DND-41 (cell line): Measurements from ENCODE around the gene AKAP13.
A peak's percentile ranks its signal among the peaks of the same experiment; 100 is the strongest.
"Not testable (repeated sequence)": the region's sequence is repeated elsewhere in the genome, so short reads cannot be mapped to it uniquely, and the experiment has no call there.

Source experiments
- ATAC-seq: fragments of 200-7000 bp; cut with Tn5 transposase; 3 replicates; pipeline ENCODE4 v1.9.1; 2021; ENCODE audit warnings: low read depth; ENCODE audit not compliant: insufficient read depth
- DNase-seq: peaks from one replicate; pipeline ENCODE4 v3.0.0-alpha.2; 2020
- H2AFZ ChIP-seq: 2 replicates; pipeline ENCODE4 v1.6.0; 2012; ENCODE audit warnings: low read depth, low read length
- H3K27ac ChIP-seq: 2 replicates; pipeline ENCODE4 v1.5.1; 2012; ENCODE audit warnings: low read length, inconsistent platforms
- H3K27me3 ChIP-seq: fragments of 200-600 bp; sonication (generic); 2 replicates; pipeline ENCODE4 v1.6.0; 2012; ENCODE audit warnings: low read length, mild to moderate bottlenecking, inconsistent platforms; ENCODE audit not compliant: insufficient read depth, poor library complexity
- H3K36me3 ChIP-seq: 2 replicates; pipeline ENCODE4 v1.5.1; 2012; ENCODE audit warnings: low read length, inconsistent platforms; ENCODE audit not compliant: insufficient read depth
- H3K4me1 ChIP-seq: 2 replicates; pipeline ENCODE4 v1.5.1; 2012; ENCODE audit warnings: mild to moderate bottlenecking, low read length; ENCODE audit not compliant: insufficient read depth
- H3K4me2 ChIP-seq: 2 replicates; pipeline ENCODE4 v1.6.0; 2012; ENCODE audit warnings: mild to moderate bottlenecking, moderate library complexity, low read length, inconsistent platforms; ENCODE audit not compliant: insufficient read depth
- H3K4me3 ChIP-seq, 2 experiments: fragments of 200-600 bp in 1 of 2; shearing (Covaris generic) in 1 of 2; 2 replicates each; pipeline ENCODE4 v1.5.1; 2012 to 2016; ENCODE audit warnings: inconsistent platforms in 2 of 2, low read length in 2 of 2, mild to moderate bottlenecking in 2 of 2, low read depth in 1 of 2, moderate library complexity in 1 of 2
- H3K79me2 ChIP-seq: 2 replicates; pipeline ENCODE4 v1.6.0; 2012; ENCODE audit warnings: low read length, inconsistent platforms; ENCODE audit not compliant: insufficient read depth
- H3K9ac ChIP-seq: 2 replicates; pipeline ENCODE4 v1.6.0; 2012; ENCODE audit warnings: low read depth, mild to moderate bottlenecking, inconsistent platforms, low read length, moderate library complexity
- H3K9me3 ChIP-seq: 2 replicates; pipeline ENCODE4 v1.5.1; 2012; ENCODE audit warnings: low read length, moderate library complexity, mild to moderate bottlenecking, inconsistent platforms; ENCODE audit not compliant: insufficient read depth, severe bottlenecking
- H4K20me1 ChIP-seq: 2 replicates; pipeline ENCODE4 v1.6.0; 2012; ENCODE audit warnings: low read length; ENCODE audit not compliant: insufficient read depth
- CTCF ChIP-seq: IDR thresholded peaks from 2 replicates; pipeline ENCODE4 v1.5.1; 2012; ENCODE audit warnings: borderline replicate concordance, low read length, moderate library complexity, mild to moderate bottlenecking; ENCODE audit not compliant: poor library complexity, severe bottlenecking; ENCODE audit errors: extremely low read depth
- EZH2 ChIP-seq: IDR thresholded peaks from 3 replicates; pipeline ENCODE4 v1.6.1; 2012; ENCODE audit warnings: borderline replicate concordance, low read depth, mild to moderate bottlenecking, moderate library complexity, low read length, inconsistent platforms; ENCODE audit not compliant: severe bottlenecking

Gene AKAP13

GRCh38 chr15:85794598-85795336 is 414.4 kb downstream of the AKAP13 start, which contains the start of gene KLHL25:
Gene KLHL25, minus strand, starts transcription at chr15:85794925. Its CDS starts 25,115 bp downstream, at chr15:85769810.
- peak within 1 kb of the TSS; percentile 81 for H3K9ac ChIP-seq
- no peaks in the 10 kb centered on the region for H3K36me3 ChIP-seq
- peak within 1 kb of the TSS; percentile 99 for H3K4me2 ChIP-seq
- H4K20me1 ChIP-seq: peaks cover 23% of the 10 kb centered on the region
- peak; percentile 93 for DNase-seq
- peak within 1 kb of the TSS; percentile 69 for H3K27ac ChIP-seq
- H3K27me3 ChIP-seq: no peaks in the 10 kb centered on the region
- peaks cover 35% of the 10 kb centered on the region for H3K79me2 ChIP-seq
- peak within 1 kb of the TSS; percentile 88 to 98 for H3K4me3 ChIP-seq
- TF ChIP-seq CTCF: no peak
- TF ChIP-seq EZH2: no peak
- peaks cover 31% of the 10 kb centered on the region for H3K4me1 ChIP-seq
- ATAC-seq: peak; percentile 96
- H3K9me3 ChIP-seq: no peaks in the 10 kb centered on the region
- peak within 1 kb of the TSS; percentile 81 for H2AFZ ChIP-seq

GRCh38 chr15:85795337-85796305 is 415.2 kb downstream of the AKAP13 start:
- Histone ChIP-seq H3K4me2 (peak overlapping the region; percentile 68), H3K9me3 (no peaks in the 10 kb centered on the region), H3K36me3 (no peaks in the 10 kb centered on the region), H3K4me1 (peaks cover 31% of the 10 kb centered on the region), H3K79me2 (peaks cover 28% of the 10 kb centered on the region), H3K27ac (no peak overlapping the region), H4K20me1 (peaks cover 23% of the 10 kb centered on the region), H3K9ac (peak overlapping the region; percentile 31), H2AFZ (peak overlapping the region; percentile 57), H3K27me3 (no peaks in the 10 kb centered on the region), H3K4me3 (peak overlapping the region in 1 of 2 experiments; percentile 60; a peak in 3 of 4 replicates)
- ATAC-seq (no peak), DNase-seq (no peak)
- no peak for TF ChIP-seq CTCF
- TF ChIP-seq EZH2: no peak

DNA sequence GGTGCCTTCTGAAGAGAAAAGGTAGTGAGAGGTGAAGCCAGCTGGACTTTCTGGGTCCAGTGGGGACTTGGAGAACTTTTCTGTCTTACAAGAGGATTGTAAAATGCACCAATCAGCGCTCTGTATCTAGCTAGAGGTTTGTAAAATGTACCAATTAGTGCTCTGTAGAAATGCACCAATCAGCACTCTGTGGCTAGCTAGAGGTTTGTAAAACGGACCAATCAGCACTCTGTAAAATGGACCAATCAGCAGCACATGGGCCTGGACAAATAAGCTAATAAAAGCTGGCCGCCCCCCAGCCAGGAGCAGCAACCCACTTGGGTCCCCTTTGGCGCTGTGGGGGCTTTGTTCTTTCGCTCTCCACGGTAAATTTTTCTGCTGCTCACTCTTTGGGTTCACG is 416.0 kb downstream of the AKAP13 start:
- H3K4me2 ChIP-seq, H3K27me3 ChIP-seq, H3K36me3 ChIP-seq, H3K9ac ChIP-seq, H3K4me3 ChIP-seq, ATAC-seq, H3K27ac ChIP-seq, DNase-seq, H2AFZ ChIP-seq, H3K9me3 ChIP-seq: not testable (repeated sequence)
- peaks cover 23% of the 10 kb centered on the region for H4K20me1 ChIP-seq
- peaks cover 31% of the 10 kb centered on the region for H3K4me1 ChIP-seq
- H3K79me2 ChIP-seq: peaks cover 27% of the 10 kb centered on the region
